A549 (cell line): Measurements from ENCODE around the gene SLC29A4. TPM values are rescaled to one million over a fixed set of nuclear protein-coding genes. Genes with fewer than 3 reads are reported as not detected.
"Not testable (repeated sequence)": the region's sequence is repeated elsewhere in the genome, so short reads cannot be mapped to it uniquely, and the experiment has no call there.

Experiments used
- ATAC-seq, 2 experiments: fragments of 200-7000 bp in 1 of 2; fragments of >200 bp in 1 of 2; cut with Nextera tagmentation in 1 of 2; cut with Tn5 transposase in 1 of 2; 3 replicates each; pipeline versions ENCODE4 v1.8.0 to v1.9.1; 2018 to 2020; ENCODE audit warnings: mild to moderate bottlenecking in 1 of 2, moderate library complexity in 1 of 2
- CTCF ChIA-PET: fragments of 300-600 bp; sonication (Branson Sonifier 250); formaldehyde crosslinking; extraction: SDS; loops from one replicate; lab custom pipeline; 2021; ENCODE audit warnings: antibody characterized with exemption, inconsistent platforms; lab: Yijun Ruan, JAX
- POLR2A ChIA-PET: fragments of 350-600 bp; formaldehyde crosslinking; extraction: SDS; loops from one replicate; lab custom pipeline; 2021; ENCODE audit warnings: antibody characterized with exemption, inconsistent platforms; lab: Yijun Ruan, JAX
- DNase-seq, 2 experiments: peaks; one replicate each; pipeline versions ENCODE4 v3.0.0 to v3.0.0-alpha.2; 2011 to 2016; ENCODE audit warnings: low read depth in 1 of 2, low spot score in 1 of 2
- FAIRE-seq: peaks from 2 replicates; lab custom pipeline; 2011; peaks lifted over from hg19 to GRCh38; lab: Jason Lieb, UNC
- H3K27ac ChIP-seq, 2 experiments: fragments of >200 bp; sonication (Bioruptor Twin); formaldehyde crosslinking; 3 replicates each; pipeline ENCODE4 v1.5.1; 2016 to 2017
- H3K4me1 ChIP-seq: fragments of >200 bp; sonication (Bioruptor Twin); formaldehyde crosslinking; 3 replicates; pipeline ENCODE4 v1.6.1; 2016
- H3K4me2 ChIP-seq: fragments of >200 bp; sonication (Bioruptor Twin); formaldehyde crosslinking; 3 replicates; pipeline ENCODE4 v1.6.1; 2016
- H3K4me3 ChIP-seq: fragments of >200 bp; sonication (Bioruptor Twin); formaldehyde crosslinking; 3 replicates; pipeline ENCODE4 v1.5.1; 2016
- H3K9me3 ChIP-seq: fragments of >200 bp; sonication (Bioruptor Twin); formaldehyde crosslinking; 3 replicates; pipeline ENCODE4 v1.6.1; 2016
- CBX2 ChIP-seq: fragments of 200-600 bp; sonication (generic); IDR thresholded peaks from 2 replicates; pipeline ENCODE4 v1.6.1; 2016; ENCODE audit warnings: low read depth, mild to moderate bottlenecking, borderline replicate concordance
- CBX8 ChIP-seq: fragments of 200-600 bp; sonication (generic); IDR thresholded peaks from 2 replicates; pipeline ENCODE4 v1.6.1; 2016
- CEBPB ChIP-seq, 2 experiments: fragments of >200 bp in 1 of 2; sonication (Bioruptor Twin) in 1 of 2; formaldehyde crosslinking in 1 of 2; IDR thresholded peaks; 2 replicates each; pipeline ENCODE4 v1.6.1; 2012 to 2016
- CHD2 ChIP-seq: fragments of 150-350 bp; IDR thresholded peaks from 2 replicates; pipeline ENCODE4 v1.6.1; 2014; ENCODE audit warnings: low read length; ENCODE audit not compliant: partially characterized antibody
- EP300 ChIP-seq, 2 experiments: fragments of >200 bp; sonication (Bioruptor Twin); formaldehyde crosslinking; IDR thresholded peaks; 2 replicates in 1 of 2; 3 replicates in 1 of 2; pipeline ENCODE4 v1.6.1; 2016 to 2017
- ESRRA ChIP-seq: fragments of 150-350 bp; IDR thresholded peaks from 2 replicates; pipeline ENCODE4 v1.6.1; 2014; ENCODE audit warnings: mild to moderate bottlenecking, low read length, borderline replicate concordance
- FOSL2 ChIP-seq, 2 experiments: fragments of 450-650 bp in 1 of 2; fragments of >200 bp in 1 of 2; sonication (Bioruptor Twin) in 1 of 2; formaldehyde crosslinking; IDR thresholded peaks; 2 replicates each; pipeline versions ENCODE4 v1.5.0 to v1.6.1; 2016 to 2020; ENCODE audit warnings: mild to moderate bottlenecking in 1 of 2, moderate library complexity in 1 of 2
- HOXA7 ChIP-seq: fragments of 250-450 bp; sonication (Bioruptor Pico); IDR thresholded peaks from 2 replicates; pipeline ENCODE4 v1.5.0; 2020; ENCODE audit warnings: mild to moderate bottlenecking, moderate library complexity
- HOXB13 ChIP-seq: fragments of 250-450 bp; sonication (Bioruptor Pico); IDR thresholded peaks from 2 replicates; pipeline ENCODE4 v1.5.0; 2020; ENCODE audit warnings: low read depth, mild to moderate bottlenecking, moderate library complexity
- HOXB5 ChIP-seq: fragments of 250-450 bp; sonication (Bioruptor Pico); IDR thresholded peaks from 2 replicates; pipeline ENCODE4 v1.5.0; 2020; ENCODE audit warnings: mild to moderate bottlenecking, moderate library complexity
- JUN ChIP-seq, 2 experiments: fragments of >200 bp; sonication (Bioruptor Twin); formaldehyde crosslinking; IDR thresholded peaks; 2 replicates in 1 of 2; 3 replicates in 1 of 2; pipeline ENCODE4 v1.6.1; 2016 to 2017
- KDM1A ChIP-seq: fragments of 200-600 bp; sonication (generic); IDR thresholded peaks from 2 replicates; pipeline ENCODE4 v1.6.1; 2016; ENCODE audit warnings: low read depth, mild to moderate bottlenecking
- MYC ChIP-seq: IDR thresholded peaks from 2 replicates; pipeline ENCODE4 v1.6.1; 2012; ENCODE audit warnings: mild to moderate bottlenecking, inconsistent platforms, low read length, improper control_type of control experiment, borderline replicate concordance
- NFE2L2 ChIP-seq: fragments of 150-350 bp; conservative IDR thresholded peaks from 2 replicates; pipeline ENCODE4 v1.6.1; 2014; ENCODE audit warnings: low read length
- PHF8 ChIP-seq: fragments of 200-600 bp; sonication (generic); IDR thresholded peaks from 2 replicates; pipeline ENCODE4 v1.6.1; 2016; ENCODE audit warnings: low read depth, mild to moderate bottlenecking, antibody characterized with exemption, moderate library complexity, borderline replicate concordance
- POLR2A ChIP-seq: IDR thresholded peaks from 2 replicates; pipeline ENCODE4 v1.6.1; 2012; ENCODE audit warnings: mild to moderate bottlenecking, low read length
- POLR2AphosphoS2 ChIP-seq: conservative IDR thresholded peaks from 2 replicates; pipeline ENCODE4 v1.6.1; 2012; ENCODE audit warnings: low read length, improper control_type of control experiment, inconsistent platforms
- RARB ChIP-seq: fragments of 250-450 bp; sonication (Bioruptor Pico); IDR thresholded peaks from 2 replicates; pipeline ENCODE4 v1.8.0; 2021; ENCODE audit warnings: mild to moderate bottlenecking, moderate library complexity
- RNF2 ChIP-seq: fragments of 200-600 bp; sonication (generic); IDR thresholded peaks from 2 replicates; pipeline ENCODE4 v1.6.1; 2016; ENCODE audit warnings: low read depth, mild to moderate bottlenecking, antibody characterized with exemption, moderate library complexity, borderline replicate concordance
- SMC3 ChIP-seq: fragments of >200 bp; sonication (Bioruptor Twin); formaldehyde crosslinking; IDR thresholded peaks from 3 replicates; pipeline ENCODE4 v1.6.1; 2018; ENCODE audit warnings: inconsistent platforms
- ZFP36 ChIP-seq: fragments of 450-650 bp; IDR thresholded peaks from 2 replicates; pipeline ENCODE4 v1.6.1; 2014; ENCODE audit warnings: borderline replicate concordance; ENCODE audit not compliant: partially characterized antibody
- WGBS: methylation state at CpG from one replicate; pipeline ENCODE4 v1.1.6; 2017; ENCODE audit errors: missing lambda C conversion rate; 5-methylcytosine and 5-hydroxymethylcytosine counted together
- polyA plus RNA-seq, 4 experiments: library from polyadenylated mRNA; depleted of rRNA in 3 of 4; stranded (reverse); fragments of >200 nt; fragmentation: RNase III in 1 of 4; extraction: RNeasy Plus Mini Kit Qiagen cat#74134 plus additional on column Dnase treatment in 1 of 4; gene quantifications; 2 replicates in 3 of 4; 3 replicates in 1 of 4; pipeline ENCODE4 v1.2.3, GENCODE V29; 2011 to 2017
- TF ChIP-seq, protein P1 (sequence below): fragments of >200 bp; sonication (Bioruptor Twin); formaldehyde crosslinking; IDR thresholded peaks from 3 replicates; pipeline ENCODE4 v1.6.1; 2016
- TF ChIP-seq, protein P2 (sequence below): IDR thresholded peaks from 2 replicates; pipeline ENCODE4 v1.6.1; 2012

Gene SLC29A4
- polyA plus RNA-seq, 2 of the 4 experiments (the other 2 are of a cell fraction): 11.5 to 12.6 TPM

- Histone ChIP-seq H3K27ac (no peak overlapping the region), H3K9me3 (no peaks in the 10 kb centered on the region), H3K4me2 (no peak overlapping the region), H3K4me1 (no peaks in the 10 kb centered on the region), H3K4me3 (no peak overlapping the region)
- FAIRE-seq (no peak), ATAC-seq (peak; percentile 58 to 63; a peak in 5 of 6 replicates), DNase-seq (no peak)
- no peak for TF ChIP-seq PHF8
- TF ChIP-seq ESRRA: no peak
- TF ChIP-seq MYC: no peak
- TF ChIP-seq RARB (CRISPR knock-in tag): no peak
- no peak for TF ChIP-seq SMC3
- no peak for TF ChIP-seq EP300 (IDR thresholded peaks at IDR 0.05)
- TF ChIP-seq HOXA7: no peak
- TF ChIP-seq, protein P1, sequence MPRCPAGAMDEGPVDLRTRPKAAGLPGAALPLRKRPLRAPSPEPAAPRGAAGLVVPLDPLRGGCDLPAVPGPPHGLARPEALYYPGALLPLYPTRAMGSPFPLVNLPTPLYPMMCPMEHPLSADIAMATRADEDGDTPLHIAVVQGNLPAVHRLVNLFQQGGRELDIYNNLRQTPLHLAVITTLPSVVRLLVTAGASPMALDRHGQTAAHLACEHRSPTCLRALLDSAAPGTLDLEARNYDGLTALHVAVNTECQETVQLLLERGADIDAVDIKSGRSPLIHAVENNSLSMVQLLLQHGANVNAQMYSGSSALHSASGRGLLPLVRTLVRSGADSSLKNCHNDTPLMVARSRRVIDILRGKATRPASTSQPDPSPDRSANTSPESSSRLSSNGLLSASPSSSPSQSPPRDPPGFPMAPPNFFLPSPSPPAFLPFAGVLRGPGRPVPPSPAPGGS: no peak
- TF ChIP-seq CBX8: no peak
- TF ChIP-seq FOSL2 (IDR thresholded peaks at IDR 0.05): no peak
- no peak for TF ChIP-seq FOSL2 (CRISPR knock-in tag; IDR thresholded peaks at IDR 0.05)
- TF ChIP-seq POLR2A: no peak
- ChIA-PET POLR2A (no interaction called here), CTCF (no interaction called here)
- 93% methylated on average over 21 of the region's 25 CpGs for WGBS
Measured at GRCh38 chr7:5302577-5302976, 19.8 kb downstream of the SLC29A4 start.

DNA sequence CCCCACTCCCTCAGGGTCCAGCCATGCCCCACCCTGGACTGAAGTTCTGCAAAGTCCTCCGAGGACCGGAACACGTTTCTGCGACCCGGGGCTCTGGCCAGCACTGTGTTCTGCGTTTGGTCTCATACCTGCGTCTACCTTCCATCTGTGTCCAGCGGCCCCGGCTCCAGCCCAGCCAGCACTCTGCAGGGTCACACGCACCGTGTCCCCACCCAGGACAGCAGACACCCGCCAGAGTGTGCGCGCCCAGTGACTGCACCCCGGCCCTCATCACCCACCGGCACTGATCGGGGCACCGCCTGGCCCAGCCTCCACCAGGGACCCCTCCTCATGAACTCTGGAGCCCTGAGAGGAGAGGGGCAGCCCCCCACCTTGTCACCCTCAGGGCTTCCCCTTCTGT is 20.3 kb downstream of the SLC29A4 start:
- CTCF ChIA-PET: no interaction called here
- Histone ChIP-seq H3K27ac (no peak overlapping the region), H3K4me3 (no peak overlapping the region), H3K9me3 (no peaks in the 10 kb centered on the region), H3K4me1 (no peaks in the 10 kb centered on the region), H3K4me2 (no peak overlapping the region)
- POLR2A ChIA-PET: no interaction called here
- no peak for DNase-seq
- no peak for TF ChIP-seq HOXB5
- TF ChIP-seq POLR2A: no peak
- TF ChIP-seq KDM1A: no peak
- TF ChIP-seq CHD2: no peak
- no peak for TF ChIP-seq JUN (IDR thresholded peaks at IDR 0.05)
- TF ChIP-seq CEBPB (IDR thresholded peaks at IDR 0.05): no peak
- TF ChIP-seq HOXB13 (CRISPR knock-in tag): no peak
- TF ChIP-seq POLR2AphosphoS2: no peak
- no peak for TF ChIP-seq MYC
- TF ChIP-seq RNF2: no peak
- WGBS: 91% methylated on average over 16 of the region's 18 CpGs
- ATAC-seq: peak; percentile 9 to 19; a peak in 3 of 6 replicates
- FAIRE-seq: no peak

- Histone ChIP-seq H3K9me3 (no peaks in the 10 kb centered on the region), H3K4me3 (no peak overlapping the region), H3K27ac (no peak overlapping the region), H3K4me1 (no peaks in the 10 kb centered on the region), H3K4me2 (no peak overlapping the region)
- no peak for DNase-seq
- 80% methylated on average over 28 of the region's 35 CpGs for WGBS
- no peak for TF ChIP-seq NFE2L2
- TF ChIP-seq RARB (CRISPR knock-in tag): no peak
- TF ChIP-seq, protein P2, sequence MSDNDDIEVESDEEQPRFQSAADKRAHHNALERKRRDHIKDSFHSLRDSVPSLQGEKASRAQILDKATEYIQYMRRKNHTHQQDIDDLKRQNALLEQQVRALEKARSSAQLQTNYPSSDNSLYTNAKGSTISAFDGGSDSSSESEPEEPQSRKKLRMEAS: no peak
- no peak for TF ChIP-seq ZFP36
- TF ChIP-seq CBX2: no peak
- TF ChIP-seq PHF8: no peak
- TF ChIP-seq HOXB13 (CRISPR knock-in tag): no peak
- CTCF ChIA-PET: no interaction called here
- POLR2A ChIA-PET: no interaction called here
- FAIRE-seq: no peak
- peak; percentile 4 to 8; a peak in 4 of 6 replicates for ATAC-seq
Measured at GRCh38 chr7:5303591-5304505, 21.1 kb downstream of the SLC29A4 start.

- H3K4me2 ChIP-seq, H3K9me3 ChIP-seq, CTCF ChIA-PET, H3K4me3 ChIP-seq, POLR2A ChIA-PET, H3K4me1 ChIP-seq, DNase-seq, FAIRE-seq, H3K27ac ChIP-seq, ATAC-seq: not testable (repeated sequence)
- 90% methylated on average over 7 of the region's 9 CpGs for WGBS
Measured at GRCh38 chr7:5305050-5305449, 22.3 kb downstream of the SLC29A4 start.

DNA sequence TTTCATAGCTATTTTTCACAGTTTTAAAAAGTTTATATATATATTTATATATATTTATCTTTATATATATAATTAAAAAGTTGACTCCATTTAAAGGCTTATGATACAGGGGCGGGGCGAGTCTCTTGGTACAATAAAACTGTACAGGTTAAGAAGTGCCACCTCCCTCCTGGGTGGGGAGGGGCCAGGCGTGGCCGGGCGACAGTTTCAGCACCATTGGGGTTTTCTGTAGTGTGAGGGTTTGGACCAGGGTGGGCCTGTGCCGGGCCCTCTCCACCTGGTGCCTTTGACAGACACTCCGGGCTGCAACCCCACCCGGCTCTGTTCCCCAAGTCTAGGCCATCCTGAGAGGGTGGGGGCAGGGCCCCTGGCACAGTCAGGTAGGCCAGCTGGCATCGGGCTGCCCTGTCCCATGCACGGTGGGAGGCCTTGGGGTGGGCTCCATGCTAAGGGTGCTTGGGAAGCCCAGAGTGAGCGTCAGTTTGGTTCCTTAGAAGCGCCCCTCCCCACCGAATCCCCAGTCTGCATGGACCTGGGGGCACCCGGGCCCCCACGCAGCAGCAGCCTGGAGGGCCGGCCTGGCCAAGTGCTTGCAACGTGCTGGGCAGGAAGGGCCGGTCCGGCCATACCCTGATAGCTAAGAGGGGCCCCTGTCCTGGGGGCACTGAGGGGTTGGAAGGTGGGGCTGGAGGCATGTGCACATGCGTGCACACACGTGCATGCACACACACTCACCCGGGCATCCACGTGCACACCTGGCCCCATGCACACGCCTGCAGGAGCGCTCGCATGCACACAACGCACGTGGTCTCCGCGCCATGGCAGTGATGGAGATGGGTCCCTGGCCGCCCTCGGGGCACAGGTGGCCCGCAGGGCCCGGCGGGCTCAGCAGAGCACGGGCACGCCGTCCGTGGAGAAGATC is 24.7 kb downstream of the SLC29A4 start:
- FAIRE-seq, H3K9me3 ChIP-seq, H3K4me2 ChIP-seq, CTCF ChIA-PET, ATAC-seq, H3K27ac ChIP-seq, H3K4me1 ChIP-seq, DNase-seq, POLR2A ChIA-PET, H3K4me3 ChIP-seq: not testable (repeated sequence)
- 93% methylated on average over 35 of the region's 39 CpGs for WGBS
